ENCODE results near the gene CDK17. TPM values are rescaled to one million over a fixed set of nuclear protein-coding genes. Genes with fewer than 3 reads are reported as not detected.
A peak's percentile ranks its signal among the peaks of the same experiment; 100 is the strongest.

Gene CDK17
- total RNA-seq = 10 to 100 TPM; 20.9 to 27.1 TPM

DNA sequence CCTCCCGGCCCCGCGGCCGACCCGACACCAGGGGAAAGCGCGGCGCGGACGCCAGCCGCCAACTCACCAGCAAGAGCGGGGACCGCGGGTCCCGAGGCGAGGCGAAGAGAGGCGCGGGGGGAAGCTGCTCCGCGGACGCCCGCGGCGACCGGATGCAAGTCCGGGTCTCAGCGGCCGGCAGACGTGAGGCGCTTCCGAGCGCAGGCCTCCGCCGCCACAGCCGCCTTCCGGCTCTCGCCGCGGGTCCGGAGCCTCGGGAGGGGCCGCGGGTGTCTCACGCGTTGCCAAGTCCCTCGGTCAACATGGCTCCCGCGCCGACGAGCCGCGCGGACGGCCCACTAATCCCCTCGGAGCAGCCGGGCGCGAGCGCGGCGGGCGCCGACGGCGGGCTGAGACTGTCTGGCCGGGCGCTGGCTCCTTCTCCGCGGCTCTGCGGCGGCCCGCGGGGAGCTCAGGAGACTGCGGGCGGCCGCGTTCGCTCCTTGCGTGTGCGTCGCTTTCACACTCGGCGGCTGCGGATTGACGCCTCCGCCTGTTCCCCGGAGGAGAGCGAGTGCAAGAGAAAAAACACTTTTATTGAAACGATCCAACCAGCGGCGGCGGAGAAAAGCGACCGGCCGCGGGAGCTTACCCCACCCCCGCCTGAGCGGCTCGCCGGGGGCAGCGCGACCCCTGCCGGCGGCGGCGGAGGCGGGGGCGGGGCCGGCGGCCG is at the start of gene CDK17:
Gene CDK17 (minus strand): TSS at position 521 of the 712 bp plus-strand sequence. CDS start 65,603 bp downstream, outside the sequence.
- H3K36me3 ChIP-seq = no peaks in the 10 kb centered on the region
- peak; percentile 47 to 68 for TF ChIP-seq CTCF (IDR thresholded peaks at IDR 0.05)
- no peaks in the 10 kb centered on the region for H3K9me3 ChIP-seq
- no peaks in the 10 kb centered on the region for H3K27me3 ChIP-seq
- peak; percentile 85 for DNase-seq (ENCODE audit: low spot score)
- H3K27ac ChIP-seq = peak within 1 kb of the TSS; percentile 99 to 100
- H3K4me3 ChIP-seq = peak within 1 kb of the TSS; percentile 91 to 97
- peaks cover 0 to 23% of the 10 kb centered on the region in 2 donors for H3K4me1 ChIP-seq

GRCh38 chr12:96448300-96448699 is 48.1 kb upstream of the CDK17 start:
- no peak for TF ChIP-seq CTCF (IDR thresholded peaks at IDR 0.05)
- H3K36me3 ChIP-seq = no peaks in the 10 kb centered on the region
- no peaks in the 10 kb centered on the region for H3K9me3 ChIP-seq
- no peak overlapping the region for H3K27ac ChIP-seq
- no peak for DNase-seq (ENCODE audit: low spot score)
- H3K4me3 ChIP-seq = no peak overlapping the region
- no peaks in the 10 kb centered on the region for H3K4me1 ChIP-seq
- H3K27me3 ChIP-seq = no peaks in the 10 kb centered on the region

- TF ChIP-seq CTCF (IDR thresholded peaks at IDR 0.05) = no peak
- Histone ChIP-seq H3K4me3 (no peak overlapping the region), H3K4me1 (no peaks in the 10 kb centered on the region), H3K27ac (peak overlapping the region in 1 of 2 donors; percentile 23), H3K36me3 (no peaks in the 10 kb centered on the region), H3K27me3 (no peaks in the 10 kb centered on the region), H3K9me3 (no peaks in the 10 kb centered on the region)
- no peak for DNase-seq (ENCODE audit: low spot score)
These were observed 47.0 kb upstream of the CDK17 start for GRCh38 chr12:96447256-96447655.

GRCh38 chr12:96445691-96446583 is 45.7 kb upstream of the CDK17 start:
- Histone ChIP-seq H3K9me3 (no peaks in the 10 kb centered on the region), H3K27ac (peak overlapping the region; percentile 44 to 73), H3K4me1 (no peaks in the 10 kb centered on the region), H3K27me3 (no peaks in the 10 kb centered on the region), H3K36me3 (no peaks in the 10 kb centered on the region), H3K4me3 (no peak overlapping the region)
- no peak for TF ChIP-seq CTCF (IDR thresholded peaks at IDR 0.05)
- DNase-seq (ENCODE audit: low spot score) = no peak

- no peak for DNase-seq (ENCODE audit: low spot score)
- Histone ChIP-seq H3K4me1 (no peaks in the 10 kb centered on the region), H3K36me3 (no peaks in the 10 kb centered on the region), H3K9me3 (no peaks in the 10 kb centered on the region), H3K27me3 (no peaks in the 10 kb centered on the region), H3K4me3 (no peak overlapping the region), H3K27ac (no peak overlapping the region)
- no peak for TF ChIP-seq CTCF (IDR thresholded peaks at IDR 0.05)
These were observed 44.2 kb upstream of the CDK17 start for GRCh38 chr12:96444399-96444798.

Measured in right atrium auricular region (tissue), 2 donors.